Amniotic stem cell (primary cell): ENCODE measurements around the gene VSIG2.
"Not testable (repeated sequence)": the region's sequence is repeated elsewhere in the genome, so short reads cannot be mapped to it uniquely, and the experiment has no call there.

Experiments used
- DNase-seq: peaks from one replicate; lab custom pipeline; 2025; lab: John Stamatoyannopoulos, UW

The VSIG2 gene

GRCh38 chr11:124751741-124752470 lies at the start of gene VSIG2:
Gene VSIG2, minus strand, starts transcription at chr11:124752255. Its CDS starts 118 bp downstream, at chr11:124752137.
- DNase-seq: no peak

GRCh38 chr11:124801014-124801413 lies 49.0 kb upstream of the VSIG2 start:
- DNase-seq: no peak

- DNase-seq: peak; percentile 53
Observed at GRCh38 chr11:124800226-124800929, 48.3 kb upstream of the VSIG2 start, which contains the start of gene MSANTD2. Gene MSANTD2, minus strand, starts transcription at chr11:124800406. Its CDS starts 26 bp downstream, at chr11:124800380.

- no peak for DNase-seq
Observed at GRCh38 chr11:124799348-124800225, 47.5 kb upstream of the VSIG2 start.

- peak; percentile 26 for DNase-seq
Observed at GRCh38 chr11:124798991-124799347, 46.9 kb upstream of the VSIG2 start.

- no peak for DNase-seq
Observed at GRCh38 chr11:124796312-124796711, 44.3 kb upstream of the VSIG2 start.

GRCh38 chr11:124793466-124794278 lies 41.6 kb upstream of the VSIG2 start:
- no peak for DNase-seq

- no peak for DNase-seq
Observed at GRCh38 chr11:124791626-124792341, 39.7 kb upstream of the VSIG2 start.

GRCh38 chr11:124788521-124788920 lies 36.5 kb upstream of the VSIG2 start:
- no peak for DNase-seq

- DNase-seq: no peak
Observed at GRCh38 chr11:124784051-124784450, 32.0 kb upstream of the VSIG2 start.

GRCh38 chr11:124783002-124783401 lies 30.9 kb upstream of the VSIG2 start:
- no peak for DNase-seq

GRCh38 chr11:124779568-124779967 lies 27.5 kb upstream of the VSIG2 start:
- no peak for DNase-seq

GRCh38 chr11:124778281-124778680 lies 26.2 kb upstream of the VSIG2 start:
- DNase-seq: no peak

- DNase-seq: no peak
Observed at GRCh38 chr11:124776865-124777645, 25.0 kb upstream of the VSIG2 start.

GRCh38 chr11:124770959-124771358 lies 18.9 kb upstream of the VSIG2 start:
- not testable (repeated sequence) for DNase-seq

- DNase-seq: no peak
Observed at GRCh38 chr11:124769806-124770774, 18.0 kb upstream of the VSIG2 start.

GRCh38 chr11:124768914-124769313 lies 16.9 kb upstream of the VSIG2 start:
- no peak for DNase-seq

GRCh38 chr11:124766156-124766555 lies 14.1 kb upstream of the VSIG2 start:
- no peak for DNase-seq
